Esophagus muscularis mucosa (tissue), 4 donors: ENCODE results near the gene SPATA21. TPM values are rescaled to one million over a fixed set of nuclear protein-coding genes. Genes with fewer than 3 reads are reported as not detected.

ENCODE experiments used
- DNase-seq: peaks from one replicate; pipeline ENCODE4 v3.0.0-alpha.2; 2017; ENCODE audit errors: extremely low spot score
- H3K27ac ChIP-seq, 4 donors: fragments of 200-600 bp; sonication (generic); replicated peaks in 1 of 4; 1 replicate in 3 of 4; 2 replicates in 1 of 4; pipeline ENCODE4 v1.5.1; 2016 to 2019; ENCODE audit warnings: mild to moderate bottlenecking in 1 of 4
- H3K27me3 ChIP-seq, 4 donors: fragments of 200-600 bp; sonication (generic); one replicate each; pipeline versions ENCODE4 v1.5.1 to v1.6.0; 2016 to 2019
- H3K36me3 ChIP-seq, 4 donors: fragments of 200-600 bp; sonication (generic); one replicate each; pipeline ENCODE4 v1.5.1; 2016 to 2019
- H3K4me1 ChIP-seq, 4 donors: fragments of 200-600 bp; sonication (generic); one replicate each; pipeline ENCODE4 v1.5.1; 2016 to 2019
- H3K4me3 ChIP-seq, 4 donors: fragments of 200-600 bp; sonication (generic); 1 replicate in 2 of 4; 2 replicates in 2 of 4; pipeline ENCODE4 v1.5.1; 2016 to 2019; ENCODE audit warnings: mild to moderate bottlenecking in 4 of 4, moderate library complexity in 1 of 4
- H3K9me3 ChIP-seq, 4 donors: fragments of 200-600 bp; sonication (generic); 1 replicate in 3 of 4; 2 replicates in 1 of 4; pipeline ENCODE4 v1.5.1; 2016 to 2019
- EP300 ChIP-seq: sonication (generic); formaldehyde crosslinking; IDR thresholded peaks from one replicate; pipeline ENCODE4 v1.6.1; 2017; ENCODE audit warnings: antibody characterized with exemption
- POLR2A ChIP-seq: fragments of 450-650 bp; IDR thresholded peaks from one replicate; pipeline ENCODE4 v1.6.1; 2017; ENCODE audit warnings: antibody characterized with exemption, moderate library complexity, mild to moderate bottlenecking, low read depth
- POLR2AphosphoS5 ChIP-seq, 2 donors: sonication (generic); formaldehyde crosslinking; IDR thresholded peaks; one replicate each; pipeline ENCODE4 v1.6.1; 2017; ENCODE audit warnings: antibody characterized with exemption in 2 of 2
- WGBS: methylation state at CpG from one replicate; pipeline ENCODE4 v1.1.5; 2018; 5-methylcytosine and 5-hydroxymethylcytosine counted together
- intact Hi-C: fragments of 100-400 bp; cut with DNase I; formaldehyde crosslinking; loops from one replicate; pipeline ENCODE4 v1.15.1; 2023
- total RNA-seq, 4 donors: library from RNA; depleted of rRNA; stranded (reverse); fragments of >200 nt; gene quantifications; one replicate each; pipeline versions ENCODE4 v1.1.0 to v1.2.1, GENCODE V29; 2016
- TF ChIP-seq, protein P1 (sequence below), 3 experiments: fragments of 200-600 bp in 2 of 3; fragments of 450-650 bp in 1 of 3; sonication (generic) in 2 of 3; IDR thresholded peaks; one replicate each; pipeline ENCODE4 v1.5.1; 2017 to 2019; ENCODE audit warnings: antibody characterized with exemption in 3 of 3, mild to moderate bottlenecking in 2 of 3, moderate library complexity in 1 of 3

The SPATA21 gene
- total RNA-seq, 4 donors from 2014 or later, result not detected

DNA sequence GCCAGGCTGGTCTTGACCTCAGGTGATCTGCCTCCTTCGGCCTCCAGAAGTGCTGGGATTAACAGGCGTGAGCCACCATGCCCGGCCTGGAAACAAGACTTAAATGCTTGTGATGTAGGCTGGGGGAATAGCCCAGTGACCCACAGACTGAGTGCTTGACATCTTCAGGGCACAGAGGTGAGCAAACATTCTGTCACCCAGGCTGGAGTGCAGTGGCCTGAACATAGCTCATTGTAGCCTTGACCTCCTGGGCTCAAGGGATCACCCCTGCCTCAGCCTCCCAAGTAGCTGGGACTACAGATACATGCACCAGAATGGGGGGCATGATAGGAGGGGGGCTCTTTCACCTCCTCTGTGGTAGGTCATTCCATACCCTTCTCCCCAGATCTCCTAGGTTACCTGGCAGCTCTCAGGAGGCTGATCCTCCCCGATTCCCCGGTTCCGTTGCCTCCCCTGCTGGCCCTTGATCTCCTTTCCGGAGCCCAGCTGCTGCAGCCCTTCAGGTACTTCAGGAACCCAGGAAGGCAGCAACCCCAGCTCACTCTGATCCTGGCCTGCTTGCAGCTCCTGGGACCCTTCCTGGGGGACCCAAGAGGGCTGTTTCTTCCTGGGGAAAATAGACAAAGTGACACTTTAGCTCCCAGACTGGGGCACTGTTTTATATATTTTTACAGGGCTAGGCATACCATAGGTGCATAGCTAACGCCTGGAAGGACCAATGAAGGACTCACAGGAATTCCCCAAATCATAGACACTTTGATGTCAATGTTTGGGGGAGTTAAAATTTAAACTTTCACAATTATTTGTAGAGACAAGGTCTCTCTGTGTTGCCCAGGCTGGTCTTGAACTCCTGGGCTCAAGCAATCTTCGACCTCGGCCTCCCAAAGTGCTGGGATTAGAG lies 11.8 kb downstream of the SPATA21 start:
- Histone ChIP-seq H3K4me1 (no peaks in the 10 kb centered on the region), H3K4me3 (no peak overlapping the region), H3K27me3 (peaks cover 0 to 9% (median 0%) of the 10 kb centered on the region in 4 donors), H3K36me3 (no peaks in the 10 kb centered on the region), H3K9me3 (no peaks in the 10 kb centered on the region), H3K27ac (no peak overlapping the region)
- intact Hi-C loops, result no loop called here
- no peak for TF ChIP-seq EP300
- TF ChIP-seq POLR2A, result no peak
- TF ChIP-seq, protein P1, sequence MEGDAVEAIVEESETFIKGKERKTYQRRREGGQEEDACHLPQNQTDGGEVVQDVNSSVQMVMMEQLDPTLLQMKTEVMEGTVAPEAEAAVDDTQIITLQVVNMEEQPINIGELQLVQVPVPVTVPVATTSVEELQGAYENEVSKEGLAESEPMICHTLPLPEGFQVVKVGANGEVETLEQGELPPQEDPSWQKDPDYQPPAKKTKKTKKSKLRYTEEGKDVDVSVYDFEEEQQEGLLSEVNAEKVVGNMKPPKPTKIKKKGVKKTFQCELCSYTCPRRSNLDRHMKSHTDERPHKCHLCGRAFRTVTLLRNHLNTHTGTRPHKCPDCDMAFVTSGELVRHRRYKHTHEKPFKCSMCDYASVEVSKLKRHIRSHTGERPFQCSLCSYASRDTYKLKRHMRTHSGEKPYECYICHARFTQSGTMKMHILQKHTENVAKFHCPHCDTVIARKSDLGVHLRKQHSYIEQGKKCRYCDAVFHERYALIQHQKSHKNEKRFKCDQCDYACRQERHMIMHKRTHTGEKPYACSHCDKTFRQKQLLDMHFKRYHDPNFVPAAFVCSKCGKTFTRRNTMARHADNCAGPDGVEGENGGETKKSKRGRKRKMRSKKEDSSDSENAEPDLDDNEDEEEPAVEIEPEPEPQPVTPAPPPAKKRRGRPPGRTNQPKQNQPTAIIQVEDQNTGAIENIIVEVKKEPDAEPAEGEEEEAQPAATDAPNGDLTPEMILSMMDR (IDR thresholded peaks at IDR 0.05), result no peak
- no peak for TF ChIP-seq POLR2AphosphoS5 (IDR thresholded peaks at IDR 0.05)
- DNase-seq, result no peak
- WGBS, result 86% methylated on average over 10 of the region's 10 CpGs

DNA sequence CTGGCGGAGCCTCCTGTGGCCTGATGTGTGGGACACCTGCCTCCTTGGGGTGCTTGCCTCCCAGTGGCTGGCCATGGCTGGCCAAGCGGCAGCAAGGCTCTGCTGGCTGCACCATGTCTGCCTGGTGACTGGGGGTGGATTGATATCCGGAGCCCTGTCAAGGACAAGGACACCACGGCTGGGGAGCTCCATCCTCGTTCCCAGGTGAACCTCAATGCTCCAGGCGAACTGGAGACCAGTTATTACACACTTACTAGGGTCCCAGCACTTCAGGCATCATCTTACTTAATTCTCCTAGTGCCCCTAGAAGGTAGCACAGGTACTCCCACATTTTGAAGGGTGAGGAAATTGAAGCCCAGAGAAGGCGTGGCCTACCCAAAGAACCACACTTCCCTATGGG lies 15.2 kb downstream of the SPATA21 start:
- H3K9me3 ChIP-seq, result no peaks in the 10 kb centered on the region
- H3K27me3 ChIP-seq, result peaks cover 0 to 17% (median 0%) of the 10 kb centered on the region in 4 donors
- no peak overlapping the region for H3K27ac ChIP-seq
- intact Hi-C loops, result no loop called here
- H3K4me1 ChIP-seq, result no peaks in the 10 kb centered on the region
- no peak for DNase-seq
- H3K4me3 ChIP-seq, result no peak overlapping the region
- no peaks in the 10 kb centered on the region for H3K36me3 ChIP-seq
- no peak for TF ChIP-seq EP300
- no peak for TF ChIP-seq POLR2AphosphoS5 (IDR thresholded peaks at IDR 0.05)
- TF ChIP-seq, protein P1 (IDR thresholded peaks at IDR 0.05), result no peak
- no peak for TF ChIP-seq POLR2A
- WGBS, result 89% methylated on average over 7 of the region's 7 CpGs

DNA sequence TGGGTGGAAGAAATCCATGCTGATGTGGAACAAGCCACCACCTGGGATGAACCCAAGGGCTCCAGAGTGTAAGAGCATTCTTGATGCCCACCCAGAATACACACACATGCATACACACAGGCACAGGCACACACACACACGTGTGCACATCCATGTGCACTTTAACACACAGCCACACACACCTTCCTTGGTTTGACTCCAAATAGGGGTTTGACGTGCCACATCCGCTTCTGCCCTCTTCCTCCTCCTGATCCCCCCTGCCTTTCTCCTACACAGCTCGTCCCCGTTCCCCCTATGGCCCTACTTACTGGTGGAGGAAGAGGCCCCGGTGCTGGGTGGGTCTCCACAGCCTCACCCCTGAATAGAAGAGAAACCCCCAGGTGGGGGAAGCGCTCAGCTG lies 16.0 kb downstream of the SPATA21 start:
- TF ChIP-seq POLR2A, result no peak
- TF ChIP-seq POLR2AphosphoS5 (IDR thresholded peaks at IDR 0.05), result no peak
- TF ChIP-seq, protein P1 (IDR thresholded peaks at IDR 0.05), result no peak
- TF ChIP-seq EP300, result no peak
- 81% methylated on average over 7 of the region's 7 CpGs for WGBS

DNA sequence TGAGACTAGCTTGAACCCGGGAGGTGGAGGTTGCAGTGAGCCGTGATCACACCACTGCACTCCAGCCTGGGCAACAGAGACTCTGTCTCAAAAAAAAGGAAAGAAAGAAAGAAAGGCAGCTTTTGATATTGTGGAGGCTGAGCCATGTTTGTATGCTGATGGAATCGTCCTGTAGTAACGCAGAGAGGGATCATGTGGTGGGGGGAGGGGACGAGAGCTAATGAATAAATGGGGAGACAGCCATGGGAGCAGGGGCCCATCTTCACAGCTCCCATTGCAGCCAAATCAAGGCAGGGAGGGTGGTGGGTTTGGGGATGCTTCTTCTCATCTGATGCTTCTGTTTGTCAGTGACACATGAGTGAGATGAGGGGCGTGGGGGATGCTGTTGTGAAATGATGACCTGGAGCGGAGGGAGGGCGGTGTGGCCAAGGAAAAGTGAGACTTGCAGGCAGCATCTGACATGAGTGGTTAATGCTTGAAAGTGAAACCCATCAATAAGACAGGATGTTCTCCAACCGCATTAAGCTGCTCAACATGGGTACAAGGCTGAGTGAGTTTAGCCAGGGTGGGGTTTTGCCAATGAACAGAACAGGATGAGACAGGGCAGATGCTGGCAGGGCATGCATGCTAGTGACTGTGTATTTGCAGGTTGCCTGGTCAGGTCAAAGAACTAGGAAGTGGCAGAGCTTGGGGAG lies 16.7 kb downstream of the SPATA21 start:
- Histone ChIP-seq H3K4me3 (no peak overlapping the region), H3K4me1 (no peaks in the 10 kb centered on the region), H3K9me3 (no peaks in the 10 kb centered on the region), H3K27me3 (peaks cover 0 to 17% (median 0%) of the 10 kb centered on the region in 4 donors), H3K36me3 (no peaks in the 10 kb centered on the region), H3K27ac (no peak overlapping the region)
- intact Hi-C loops, result no loop called here
- TF ChIP-seq POLR2A (no peak), EP300 (no peak), POLR2AphosphoS5 (IDR thresholded peaks at IDR 0.05) (no peak)
- DNase-seq, result no peak
- 74% methylated on average over 9 of the region's 9 CpGs for WGBS

More for the DNA sequence above, 16.0 kb downstream of the SPATA21 start:
- no peak for DNase-seq
- H3K4me3 ChIP-seq, result no peak overlapping the region
- H3K4me1 ChIP-seq, result no peaks in the 10 kb centered on the region
- intact Hi-C loops, result no loop called here
- H3K36me3 ChIP-seq, result no peaks in the 10 kb centered on the region
- H3K27ac ChIP-seq, result no peak overlapping the region
- H3K9me3 ChIP-seq, result no peaks in the 10 kb centered on the region
- peaks cover 0 to 17% (median 0%) of the 10 kb centered on the region in 4 donors for H3K27me3 ChIP-seq

DNA sequence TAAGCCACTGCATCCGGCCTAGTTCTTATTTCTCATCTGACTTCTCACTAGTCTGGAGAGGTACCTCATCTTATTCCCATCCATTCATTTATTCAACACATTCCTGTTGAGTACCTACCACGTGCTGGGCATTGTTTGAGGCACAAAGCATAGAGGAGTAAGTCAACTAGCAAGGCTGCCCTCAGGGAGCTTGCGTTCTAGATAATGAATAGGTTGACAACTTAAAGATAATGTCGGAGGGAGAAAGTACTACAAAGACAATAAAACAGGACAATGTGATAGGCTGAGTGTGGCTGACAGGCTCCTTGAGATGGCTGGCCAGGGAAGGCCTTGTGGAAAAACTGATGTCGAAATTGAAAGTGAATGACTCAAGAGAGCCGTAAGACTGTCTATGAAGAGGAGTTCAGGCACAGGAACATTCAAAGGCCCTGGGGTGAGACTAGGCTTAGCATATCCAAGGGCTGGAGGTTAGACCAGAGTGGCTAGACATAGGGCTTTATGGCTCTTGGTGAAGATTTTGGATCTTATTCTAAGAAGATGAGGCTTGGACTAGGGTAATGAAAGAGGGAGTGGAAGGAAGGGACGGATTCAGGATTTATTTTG lies 18.3 kb downstream of the SPATA21 start:
- intact Hi-C loops, result no loop called here
- 90% methylated on average over 7 of the region's 7 CpGs for WGBS
- no peak overlapping the region for H3K4me3 ChIP-seq
- H3K4me1 ChIP-seq, result no peaks in the 10 kb centered on the region
- H3K9me3 ChIP-seq, result no peaks in the 10 kb centered on the region
- H3K27ac ChIP-seq, result no peak overlapping the region
- no peaks in the 10 kb centered on the region for H3K36me3 ChIP-seq
- no peak for DNase-seq
- peaks cover 0 to 17% (median 0%) of the 10 kb centered on the region in 4 donors for H3K27me3 ChIP-seq
- TF ChIP-seq, protein P1 (IDR thresholded peaks at IDR 0.05), result no peak
- TF ChIP-seq EP300 (no peak), POLR2AphosphoS5 (IDR thresholded peaks at IDR 0.05) (no peak), POLR2A (no peak)
